SH-SY5Y (cell line): ENCODE results near the gene CHAC2.

Experiments
- GATA2 ChIP-seq: IDR thresholded peaks from 2 replicates; pipeline ENCODE4 v1.6.1; 2011; ENCODE audit warnings: mild to moderate bottlenecking, low read depth, low read length
- GATA3 ChIP-seq: IDR thresholded peaks from 2 replicates; pipeline ENCODE4 v1.6.1; 2011; ENCODE audit warnings: low read depth, mild to moderate bottlenecking, low read length, moderate library complexity

DNA sequence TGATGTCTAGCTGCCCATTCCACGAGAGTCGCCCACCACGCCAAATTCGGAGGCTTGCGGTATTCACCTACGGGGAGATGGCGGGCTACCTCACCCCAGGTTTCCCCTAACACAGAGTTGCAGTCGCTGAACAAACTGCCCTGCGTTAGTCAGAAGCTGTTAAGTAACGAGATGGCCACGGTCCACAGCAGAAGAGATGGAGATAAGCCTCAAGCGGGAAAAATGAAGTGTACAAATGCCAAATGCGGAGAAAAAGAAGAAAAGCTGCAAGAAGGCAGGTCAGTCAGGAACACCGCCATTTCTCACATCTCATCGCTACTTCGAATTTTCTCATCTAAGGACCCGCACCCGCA lies 18.7 kb downstream of the CHAC2 start:
- TF ChIP-seq GATA2 = no peak
- TF ChIP-seq GATA3 = no peak
